ENCODE results near the gene PRDX3. TPM values are rescaled to one million over a fixed set of nuclear protein-coding genes. Genes with fewer than 3 reads are reported as not detected.

The PRDX3 gene
- total and polyA plus RNA-seq, 2 of the 4 experiments (the other 2 are of a cell fraction) = 169 to 187 TPM

DNA sequence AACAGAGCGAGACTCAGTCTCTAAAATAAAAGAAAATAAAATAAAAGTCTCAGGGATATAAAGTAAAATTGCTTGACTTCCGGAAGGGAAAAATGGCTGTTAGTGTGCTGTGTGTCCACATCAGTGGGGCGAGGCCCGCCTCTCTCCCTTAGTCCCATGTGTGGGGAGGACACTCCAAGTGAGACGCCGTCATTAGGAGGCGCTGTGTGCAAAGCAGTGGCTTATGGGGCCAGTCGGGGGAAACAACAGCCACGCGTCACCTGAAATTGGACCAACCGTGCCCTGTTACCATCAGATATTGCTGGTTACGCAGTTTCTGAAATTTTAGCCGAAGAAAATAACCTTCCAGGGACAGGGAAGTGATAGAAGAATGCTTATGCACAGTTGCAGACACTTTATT lies 28.9 kb downstream of the PRDX3 start:
- Histone ChIP-seq H3K27me3 (ENCODE audit: control insufficient read depth, insufficient read depth, low read length) (no peaks in the 10 kb centered on the region), H2BK15ac (ENCODE audit: low read depth, low read length) (no peak overlapping the region), H3K4me2 (ENCODE audit: low read depth, low read length) (no peak overlapping the region), H4K8ac (ENCODE audit: low read depth in 2 of 2, low read length in 2 of 2) (no peak overlapping the region), H3K9me3 (ENCODE audit: control insufficient read depth, insufficient read depth, low read length) (no peaks in the 10 kb centered on the region), H3K56ac (ENCODE audit: extremely low read depth, insufficient read depth, low read length) (no peak overlapping the region), H4K5ac (ENCODE audit: low read depth, low read length) (no peak overlapping the region), H4K91ac (ENCODE audit: insufficient read depth, low read depth, low read length) (no peak overlapping the region), H2BK120ac (ENCODE audit: low read depth, low read length) (no peak overlapping the region), H3K9me1 (ENCODE audit: insufficient read depth, low read length) (no peaks in the 10 kb centered on the region; the same call in 1 of the 2 replicates), H3K4ac (ENCODE audit: low read depth, low read length) (no peak overlapping the region), H3K14ac (replicated peaks; ENCODE audit: low read depth, low read length) (no peak overlapping the region), H2BK5ac (ENCODE audit: low read depth, low read length, poor library complexity, severe bottlenecking) (no peak overlapping the region), H3K9ac (ENCODE audit: low read depth, low read length) (no peak overlapping the region), H3K27ac (ENCODE audit: insufficient read depth, low read length) (no peak overlapping the region), H2BK20ac (ENCODE audit: low read depth, low read length) (no peak overlapping the region), H3K79me1 (ENCODE audit: low read depth in 1 of 2, low read length in 2 of 2) (no peaks in the 10 kb centered on the region), H3K23ac (ENCODE audit: low read depth, low read length) (no peak overlapping the region), H2AK9ac (replicated peaks; ENCODE audit: low read depth, low read length, poor library complexity) (no peak overlapping the region), H3K18ac (ENCODE audit: low read depth, low read length) (no peak overlapping the region), H4K20me1 (ENCODE audit: insufficient read depth, low read length) (no peaks in the 10 kb centered on the region), H2AK5ac (ENCODE audit: low read depth, low read length) (no peak overlapping the region), H2AFZ (replicated peaks; ENCODE audit: low read length, poor library complexity) (no peak overlapping the region), H3K4me1 (ENCODE audit: control insufficient read depth, insufficient read depth, low read length) (no peaks in the 10 kb centered on the region), H3K4me3 (ENCODE audit: insufficient read depth, low read depth, low read length) (no peak overlapping the region), H3K36me3 (ENCODE audit: control insufficient read depth, insufficient read depth, low read length) (peaks cover 19% of the 10 kb centered on the region)
- BruUV-seq (replicated peaks) = no TSS peak
- intact Hi-C loops (cut with micrococcal nuclease) = no loop called here
- TF ChIP-seq, protein P1, sequence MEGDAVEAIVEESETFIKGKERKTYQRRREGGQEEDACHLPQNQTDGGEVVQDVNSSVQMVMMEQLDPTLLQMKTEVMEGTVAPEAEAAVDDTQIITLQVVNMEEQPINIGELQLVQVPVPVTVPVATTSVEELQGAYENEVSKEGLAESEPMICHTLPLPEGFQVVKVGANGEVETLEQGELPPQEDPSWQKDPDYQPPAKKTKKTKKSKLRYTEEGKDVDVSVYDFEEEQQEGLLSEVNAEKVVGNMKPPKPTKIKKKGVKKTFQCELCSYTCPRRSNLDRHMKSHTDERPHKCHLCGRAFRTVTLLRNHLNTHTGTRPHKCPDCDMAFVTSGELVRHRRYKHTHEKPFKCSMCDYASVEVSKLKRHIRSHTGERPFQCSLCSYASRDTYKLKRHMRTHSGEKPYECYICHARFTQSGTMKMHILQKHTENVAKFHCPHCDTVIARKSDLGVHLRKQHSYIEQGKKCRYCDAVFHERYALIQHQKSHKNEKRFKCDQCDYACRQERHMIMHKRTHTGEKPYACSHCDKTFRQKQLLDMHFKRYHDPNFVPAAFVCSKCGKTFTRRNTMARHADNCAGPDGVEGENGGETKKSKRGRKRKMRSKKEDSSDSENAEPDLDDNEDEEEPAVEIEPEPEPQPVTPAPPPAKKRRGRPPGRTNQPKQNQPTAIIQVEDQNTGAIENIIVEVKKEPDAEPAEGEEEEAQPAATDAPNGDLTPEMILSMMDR (conservative IDR thresholded peaks at IDR 0.05; ENCODE audit: low read depth, low read length) = 0 out of 2 replicates have a peak, but pooled peaks have one; percentile 7
- no peak for TF ChIP-seq RCOR1 (IDR thresholded peaks at IDR 0.05; ENCODE audit: insufficient replicate concordance, low read length)
- DNase-seq = no peak
- WGBS, 2 experiments (ENCODE audit: extremely low coverage in 2 of 2, insufficient read length in 1 of 2) = no CpG with 5 or more reads among the region's 13 CpGs
- ATAC-seq (ENCODE audit: low read depth) = no peak
- dilution Hi-C loops (cut with HindIII; ENCODE audit: low sequenced_read_pairs, unreplicated experiment) = no loop called here
- ChIA-PET CTCF (no interaction called here), POLR2A (ENCODE audit: unreplicated experiment) (no interaction called here)
- in situ Hi-C loops (cut with MboI; ENCODE audit: low sequenced_read_pairs) = no loop called here
